Smooth muscle cell (in vitro differentiated cells): ENCODE measurements around the gene CNTNAP2. TPM values are rescaled to one million over a fixed set of nuclear protein-coding genes. Genes with fewer than 3 reads are reported as not detected.

ENCODE experiments used
- DNase-seq: peaks from one replicate; lab custom pipeline; 2025; ENCODE audit not compliant: unreplicated experiment; lab: John Stamatoyannopoulos, UW
- H2AFZ ChIP-seq: fragments of 200-600 bp; sonication (generic); 2 replicates; pipeline ENCODE4 v1.6.0; 2016; ENCODE audit warnings: antibody characterized with exemption, low read depth, mild to moderate bottlenecking
- H3F3A ChIP-seq: fragments of 200-600 bp; sonication (generic); 2 replicates; pipeline ENCODE4 v1.6.0; 2017; ENCODE audit warnings: antibody characterized with exemption, low read depth
- H3K27ac ChIP-seq: fragments of 200-600 bp; sonication (generic); 2 replicates; pipeline ENCODE4 v1.5.1; 2016; ENCODE audit warnings: low read depth, mild to moderate bottlenecking
- H3K27me3 ChIP-seq: fragments of 200-600 bp; sonication (generic); 2 replicates; pipeline ENCODE4 v1.6.1; 2016; ENCODE audit warnings: low read depth, mild to moderate bottlenecking
- H3K36me3 ChIP-seq: fragments of 200-600 bp; sonication (generic); 2 replicates; pipeline ENCODE4 v1.5.1; 2016; ENCODE audit warnings: low read depth
- H3K4me1 ChIP-seq: fragments of 200-600 bp; sonication (generic); 2 replicates; pipeline ENCODE4 v1.5.1; 2016; ENCODE audit warnings: low read depth
- H3K4me2 ChIP-seq: fragments of 200-600 bp; sonication (generic); 2 replicates; pipeline ENCODE4 v1.6.0; 2016; ENCODE audit warnings: mild to moderate bottlenecking
- H3K4me3 ChIP-seq: fragments of 200-600 bp; sonication (generic); 2 replicates; pipeline ENCODE4 v1.5.1; 2016; ENCODE audit warnings: mild to moderate bottlenecking
- H3K79me2 ChIP-seq: fragments of 200-600 bp; sonication (generic); 2 replicates; pipeline ENCODE4 v1.6.0; 2016; ENCODE audit warnings: low read depth, mild to moderate bottlenecking
- H3K9ac ChIP-seq: fragments of 200-600 bp; sonication (generic); 2 replicates; pipeline ENCODE4 v1.6.0; 2016; ENCODE audit warnings: low read depth
- H3K9me3 ChIP-seq: fragments of 200-600 bp; sonication (generic); replicated peaks from 2 replicates; pipeline ENCODE4 v1.5.1; 2016; ENCODE audit warnings: low read depth
- H4K20me1 ChIP-seq: fragments of 200-600 bp; sonication (generic); 2 replicates; pipeline ENCODE4 v1.6.0; 2016; ENCODE audit warnings: low read depth
- CTCF ChIP-seq: fragments of 200-600 bp; sonication (generic); IDR thresholded peaks from 2 replicates; pipeline ENCODE4 v1.5.1; 2017; ENCODE audit warnings: borderline replicate concordance, mild to moderate bottlenecking, antibody characterized with exemption; ENCODE audit not compliant: insufficient read depth, poor library complexity, severe bottlenecking
- WGBS: methylation state at CpG from one replicate; pipeline ENCODE4 v1.1.7; 2016; ENCODE audit warnings: low lambda C conversion rate; 5-methylcytosine and 5-hydroxymethylcytosine counted together
- polyA plus RNA-seq: library from polyadenylated mRNA; unstranded; fragments of >200 nt; fragmentation: Nextera tagmentation; extraction: Ambion mirVana; gene quantifications from 2 replicates; pipeline ENCODE4 v1.2.1, GENCODE V29; 2016
- total RNA-seq: library from RNA; depleted of rRNA; stranded (reverse); fragments of >200 nt; gene quantifications from 2 replicates; pipeline ENCODE4 v1.2.3, GENCODE V29; 2014

Gene CNTNAP2
- total and polyA plus RNA-seq, 2 experiments from 2014 or later: 1.7 to 9.0 TPM

DNA sequence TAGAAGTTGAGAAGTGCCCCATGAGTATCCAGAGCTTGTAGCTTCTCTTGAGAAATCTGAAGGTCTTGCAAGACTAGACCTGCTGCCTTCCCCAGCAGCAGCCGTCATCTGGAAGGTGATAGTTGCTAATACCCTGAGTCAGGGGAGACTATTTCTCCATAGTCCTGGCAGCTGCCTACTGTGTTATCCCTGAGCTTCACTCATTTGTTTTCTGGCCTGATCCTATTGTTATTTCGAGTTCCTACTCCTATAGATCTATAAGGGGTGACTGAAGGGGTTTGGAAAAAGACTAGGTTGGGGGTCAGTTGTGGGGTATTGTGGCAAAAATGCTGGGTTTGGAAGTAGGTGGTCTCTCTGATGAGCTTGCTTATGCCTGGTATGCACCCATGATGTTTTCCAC is 297.8 kb downstream of the CNTNAP2 start:
- DNase-seq: no peak
- Histone ChIP-seq H2AFZ (no peak overlapping the region), H3K4me3 (no peak overlapping the region), H3F3A (no peaks in the 10 kb centered on the region), H3K27me3 (no peaks in the 10 kb centered on the region), H3K27ac (no peak overlapping the region), H3K79me2 (no peaks in the 10 kb centered on the region), H3K9me3 (no peaks in the 10 kb centered on the region), H4K20me1 (no peaks in the 10 kb centered on the region), H3K36me3 (no peaks in the 10 kb centered on the region), H3K9ac (no peak overlapping the region), H3K4me2 (no peak overlapping the region), H3K4me1 (peaks cover 8% of the 10 kb centered on the region)
- 32% methylated on average over 2 of the region's 2 CpGs for WGBS
- no peak for TF ChIP-seq CTCF

DNA sequence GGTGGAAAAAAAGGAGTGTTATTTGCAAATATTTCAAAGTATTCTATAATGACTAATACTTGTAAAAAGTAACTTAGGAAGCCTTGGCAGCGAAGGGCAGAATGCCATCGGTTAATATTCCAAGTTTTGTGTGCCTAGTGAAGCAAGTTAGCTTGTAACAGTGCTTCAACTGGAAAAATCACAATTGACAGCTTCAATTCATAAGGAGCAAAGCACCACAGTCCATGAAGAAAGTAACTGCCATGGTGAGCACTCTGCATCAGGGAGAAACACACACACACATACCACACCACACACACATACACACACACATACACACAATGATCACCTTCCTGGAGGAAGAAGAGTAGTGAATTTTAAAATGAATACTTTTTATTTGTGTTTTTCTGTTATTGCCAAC is 298.3 kb downstream of the CNTNAP2 start:
- TF ChIP-seq CTCF: no peak
- DNase-seq: no peak
- Histone ChIP-seq H4K20me1 (no peaks in the 10 kb centered on the region), H3K4me1 (peaks cover 8% of the 10 kb centered on the region), H3K9ac (no peak overlapping the region), H3K9me3 (no peaks in the 10 kb centered on the region), H3K79me2 (no peaks in the 10 kb centered on the region), H3K4me2 (no peak overlapping the region), H3K27me3 (no peaks in the 10 kb centered on the region), H3K27ac (no peak overlapping the region), H3K4me3 (no peak overlapping the region), H3K36me3 (no peaks in the 10 kb centered on the region), H3F3A (no peaks in the 10 kb centered on the region), H2AFZ (no peak overlapping the region)
- WGBS: 55% methylated on average over 2 of the region's 2 CpGs

DNA sequence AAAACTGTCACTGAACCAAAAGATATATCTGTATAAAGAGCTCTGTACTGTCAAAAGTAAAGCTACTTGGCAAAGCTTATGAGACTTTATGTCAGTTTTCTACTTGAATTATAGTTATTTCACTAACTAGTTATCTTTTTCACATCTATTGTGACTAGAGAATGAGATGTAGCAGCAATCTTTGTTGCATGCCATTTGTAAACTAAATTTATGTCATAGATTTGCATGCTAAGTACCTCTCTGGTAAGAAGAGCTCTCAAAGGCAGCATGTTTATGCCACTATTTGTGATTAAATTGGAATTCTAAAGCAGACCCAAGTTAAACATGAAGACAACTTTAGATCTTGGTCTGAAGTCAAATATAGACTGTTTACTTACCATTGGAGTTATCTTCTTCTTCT is 300.6 kb downstream of the CNTNAP2 start:
- H3K9me3 ChIP-seq: no peaks in the 10 kb centered on the region
- H3K27ac ChIP-seq: no peak overlapping the region
- H3K4me3 ChIP-seq: no peak overlapping the region
- no peak overlapping the region for H2AFZ ChIP-seq
- no peaks in the 10 kb centered on the region for H3K79me2 ChIP-seq
- H3K27me3 ChIP-seq: no peaks in the 10 kb centered on the region
- no peak overlapping the region for H3K4me2 ChIP-seq
- H4K20me1 ChIP-seq: no peaks in the 10 kb centered on the region
- no peak for TF ChIP-seq CTCF
- peaks cover 8% of the 10 kb centered on the region for H3K4me1 ChIP-seq
- no peaks in the 10 kb centered on the region for H3K36me3 ChIP-seq
- H3K9ac ChIP-seq: no peak overlapping the region
- DNase-seq: no peak
- H3F3A ChIP-seq: no peaks in the 10 kb centered on the region

DNA sequence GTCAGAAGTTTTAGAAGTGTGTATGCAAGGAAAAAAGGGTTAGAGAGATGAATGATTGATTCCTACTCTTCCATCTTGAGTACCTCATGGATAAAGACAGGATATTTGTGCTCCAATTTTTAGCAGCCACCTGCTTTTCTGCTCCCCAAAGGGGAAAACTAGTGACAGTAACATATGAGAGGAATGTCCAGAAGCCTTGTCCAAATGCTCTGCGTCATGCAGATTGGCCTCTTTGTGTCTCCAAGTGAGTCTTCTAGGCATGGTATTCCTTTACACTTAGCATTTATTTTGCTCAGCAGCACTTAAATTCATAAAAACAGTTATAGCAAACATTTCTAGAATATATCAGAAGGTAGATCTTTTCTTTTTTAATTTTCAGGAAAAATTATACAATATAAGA is 306.8 kb downstream of the CNTNAP2 start:
- no peaks in the 10 kb centered on the region for H3K9me3 ChIP-seq
- DNase-seq: no peak
- H3K36me3 ChIP-seq: no peaks in the 10 kb centered on the region
- no peak overlapping the region for H2AFZ ChIP-seq
- WGBS: 100% methylated on average over 1 of the region's 1 CpG
- H3F3A ChIP-seq: no peaks in the 10 kb centered on the region
- no peak overlapping the region for H3K4me2 ChIP-seq
- H3K9ac ChIP-seq: no peak overlapping the region
- H3K4me1 ChIP-seq: no peaks in the 10 kb centered on the region
- no peaks in the 10 kb centered on the region for H3K27me3 ChIP-seq
- TF ChIP-seq CTCF: no peak
- no peaks in the 10 kb centered on the region for H3K79me2 ChIP-seq
- no peaks in the 10 kb centered on the region for H4K20me1 ChIP-seq
- no peak overlapping the region for H3K4me3 ChIP-seq
- H3K27ac ChIP-seq: no peak overlapping the region
